ENCODE measurements around the gene SLK.

SLK gene

GRCh38 chr10:103986360-103986759 is 19.4 kb downstream of the SLK start:
- Mint-ChIP-seq H3K36me3 (ENCODE audit: low read depth) (peaks cover 6% of the 10 kb centered on the region), H3K27me3 (ENCODE audit: low read depth) (no peaks in the 10 kb centered on the region), H3K9me3 (no peaks in the 10 kb centered on the region), H3K4me3 (no peak overlapping the region), H3K4me1 (ENCODE audit: low read depth) (peaks cover 49% of the 10 kb centered on the region), H3K27ac (no peak overlapping the region)
- DNase-seq (ENCODE audit: low spot score): no peak

- H3K9me3 Mint-ChIP-seq: no peaks in the 10 kb centered on the region
- DNase-seq (ENCODE audit: low spot score): no peak
- no peak overlapping the region for H3K27ac Mint-ChIP-seq
- H3K36me3 Mint-ChIP-seq (ENCODE audit: low read depth): peaks cover 17% of the 10 kb centered on the region
- no peak overlapping the region for H3K4me3 Mint-ChIP-seq
- no peaks in the 10 kb centered on the region for H3K27me3 Mint-ChIP-seq (ENCODE audit: low read depth)
- H3K4me1 Mint-ChIP-seq (ENCODE audit: low read depth): peaks cover 25% of the 10 kb centered on the region
Measured at GRCh38 chr10:103990121-103990520, 23.2 kb downstream of the SLK start.

- no peak for DNase-seq (ENCODE audit: low spot score)
- H3K27ac Mint-ChIP-seq: no peak overlapping the region
- H3K9me3 Mint-ChIP-seq: no peaks in the 10 kb centered on the region
- H3K4me1 Mint-ChIP-seq (ENCODE audit: low read depth): peaks cover 25% of the 10 kb centered on the region
- no peak overlapping the region for H3K4me3 Mint-ChIP-seq
- no peaks in the 10 kb centered on the region for H3K27me3 Mint-ChIP-seq (ENCODE audit: low read depth)
- peaks cover 18% of the 10 kb centered on the region for H3K36me3 Mint-ChIP-seq (ENCODE audit: low read depth)
Measured at GRCh38 chr10:103990531-103990930, 23.6 kb downstream of the SLK start.

- H3K4me1 Mint-ChIP-seq (ENCODE audit: low read depth): peaks cover 23% of the 10 kb centered on the region
- H3K9me3 Mint-ChIP-seq: no peaks in the 10 kb centered on the region
- peaks cover 20% of the 10 kb centered on the region for H3K36me3 Mint-ChIP-seq (ENCODE audit: low read depth)
- no peak overlapping the region for H3K27ac Mint-ChIP-seq
- DNase-seq (ENCODE audit: low spot score): no peak
- H3K4me3 Mint-ChIP-seq: no peak overlapping the region
- H3K27me3 Mint-ChIP-seq (ENCODE audit: low read depth): no peaks in the 10 kb centered on the region
Measured at GRCh38 chr10:103991393-103992128, 24.6 kb downstream of the SLK start.

- no peaks in the 10 kb centered on the region for H3K27me3 Mint-ChIP-seq (ENCODE audit: low read depth)
- H3K36me3 Mint-ChIP-seq (ENCODE audit: low read depth): peaks cover 41% of the 10 kb centered on the region
- no peaks in the 10 kb centered on the region for H3K9me3 Mint-ChIP-seq
- H3K4me3 Mint-ChIP-seq: no peak overlapping the region
- DNase-seq (ENCODE audit: low spot score): no peak
- no peak overlapping the region for H3K27ac Mint-ChIP-seq
- H3K4me1 Mint-ChIP-seq (ENCODE audit: low read depth): peaks cover 12% of the 10 kb centered on the region
Measured at GRCh38 chr10:103995134-103995533, 28.2 kb downstream of the SLK start.

- Mint-ChIP-seq H3K27ac (no peak overlapping the region), H3K4me1 (ENCODE audit: low read depth) (peaks cover 16% of the 10 kb centered on the region), H3K9me3 (no peaks in the 10 kb centered on the region), H3K4me3 (no peak overlapping the region), H3K36me3 (ENCODE audit: low read depth) (peaks cover 59% of the 10 kb centered on the region), H3K27me3 (ENCODE audit: low read depth) (no peaks in the 10 kb centered on the region)
- no peak for DNase-seq (ENCODE audit: low spot score)
Measured at GRCh38 chr10:103998805-103999204, 31.9 kb downstream of the SLK start.

GRCh38 chr10:104002911-104003310 is 36.0 kb downstream of the SLK start:
- no peak for DNase-seq (ENCODE audit: low spot score)
- no peaks in the 10 kb centered on the region for H3K9me3 Mint-ChIP-seq
- peaks cover 49% of the 10 kb centered on the region for H3K36me3 Mint-ChIP-seq (ENCODE audit: low read depth)
- H3K4me1 Mint-ChIP-seq (ENCODE audit: low read depth): peaks cover 5% of the 10 kb centered on the region
- no peak overlapping the region for H3K27ac Mint-ChIP-seq
- H3K4me3 Mint-ChIP-seq: no peak overlapping the region
- no peaks in the 10 kb centered on the region for H3K27me3 Mint-ChIP-seq (ENCODE audit: low read depth)

GRCh38 chr10:104005172-104005863 is 38.4 kb downstream of the SLK start:
- no peaks in the 10 kb centered on the region for H3K9me3 Mint-ChIP-seq
- no peaks in the 10 kb centered on the region for H3K27me3 Mint-ChIP-seq (ENCODE audit: low read depth)
- no peak overlapping the region for H3K4me3 Mint-ChIP-seq
- no peak overlapping the region for H3K27ac Mint-ChIP-seq
- H3K36me3 Mint-ChIP-seq (ENCODE audit: low read depth): peaks cover 45% of the 10 kb centered on the region
- no peak for DNase-seq (ENCODE audit: low spot score)
- peaks cover 5% of the 10 kb centered on the region for H3K4me1 Mint-ChIP-seq (ENCODE audit: low read depth)

GRCh38 chr10:104011904-104012303 is 45.0 kb downstream of the SLK start:
- DNase-seq (ENCODE audit: low spot score): no peak
- H3K27me3 Mint-ChIP-seq (ENCODE audit: low read depth): no peaks in the 10 kb centered on the region
- no peaks in the 10 kb centered on the region for H3K9me3 Mint-ChIP-seq
- peaks cover 23% of the 10 kb centered on the region for H3K36me3 Mint-ChIP-seq (ENCODE audit: low read depth)
- H3K4me1 Mint-ChIP-seq (ENCODE audit: low read depth): peaks cover 3% of the 10 kb centered on the region
- no peak overlapping the region for H3K27ac Mint-ChIP-seq
- no peak overlapping the region for H3K4me3 Mint-ChIP-seq

- Mint-ChIP-seq H3K27ac (no peak overlapping the region), H3K4me3 (no peak overlapping the region)
Measured at GRCh38 chr10:104013489-104013888, 46.5 kb downstream of the SLK start.

GRCh38 chr10:104014176-104014575 is 47.2 kb downstream of the SLK start:
- no peak overlapping the region for H3K4me3 Mint-ChIP-seq

More at GRCh38 chr10:104013489-104013888, 46.5 kb downstream of the SLK start:
- DNase-seq (ENCODE audit: low spot score): no peak
- peaks cover 6% of the 10 kb centered on the region for H3K4me1 Mint-ChIP-seq (ENCODE audit: low read depth)
- H3K27me3 Mint-ChIP-seq (ENCODE audit: low read depth): no peaks in the 10 kb centered on the region
- no peaks in the 10 kb centered on the region for H3K9me3 Mint-ChIP-seq
- peaks cover 26% of the 10 kb centered on the region for H3K36me3 Mint-ChIP-seq (ENCODE audit: low read depth)

GRCh38 chr10:104016661-104017060 is 49.7 kb downstream of the SLK start:
- Mint-ChIP-seq H3K27ac (no peak overlapping the region), H3K9me3 (no peaks in the 10 kb centered on the region), H3K4me3 (no peak overlapping the region), H3K36me3 (ENCODE audit: low read depth) (peaks cover 45% of the 10 kb centered on the region), H3K4me1 (ENCODE audit: low read depth) (peaks cover 12% of the 10 kb centered on the region), H3K27me3 (ENCODE audit: low read depth) (no peaks in the 10 kb centered on the region)
- no peak for DNase-seq (ENCODE audit: low spot score)

More at GRCh38 chr10:104014176-104014575, 47.2 kb downstream of the SLK start:
- peaks cover 6% of the 10 kb centered on the region for H3K4me1 Mint-ChIP-seq (ENCODE audit: low read depth)
- peaks cover 28% of the 10 kb centered on the region for H3K36me3 Mint-ChIP-seq (ENCODE audit: low read depth)
- no peaks in the 10 kb centered on the region for H3K27me3 Mint-ChIP-seq (ENCODE audit: low read depth)
- DNase-seq (ENCODE audit: low spot score): no peak
- H3K27ac Mint-ChIP-seq: no peak overlapping the region
- H3K9me3 Mint-ChIP-seq: no peaks in the 10 kb centered on the region

- H3K36me3 Mint-ChIP-seq (ENCODE audit: low read depth): peaks cover 51% of the 10 kb centered on the region
- H3K27ac Mint-ChIP-seq: no peak overlapping the region
- H3K4me3 Mint-ChIP-seq: no peak overlapping the region
- DNase-seq (ENCODE audit: low spot score): no peak
- H3K27me3 Mint-ChIP-seq (ENCODE audit: low read depth): no peaks in the 10 kb centered on the region
- peaks cover 14% of the 10 kb centered on the region for H3K4me1 Mint-ChIP-seq (ENCODE audit: low read depth)
- H3K9me3 Mint-ChIP-seq: no peaks in the 10 kb centered on the region
Measured at GRCh38 chr10:104018471-104018870, 51.5 kb downstream of the SLK start.

- peaks cover 60% of the 10 kb centered on the region for H3K36me3 Mint-ChIP-seq (ENCODE audit: low read depth)
- no peak overlapping the region for H3K27ac Mint-ChIP-seq
- H3K4me1 Mint-ChIP-seq (ENCODE audit: low read depth): peaks cover 14% of the 10 kb centered on the region
- no peak for DNase-seq (ENCODE audit: low spot score)
- no peak overlapping the region for H3K4me3 Mint-ChIP-seq
- H3K9me3 Mint-ChIP-seq: no peaks in the 10 kb centered on the region
- no peaks in the 10 kb centered on the region for H3K27me3 Mint-ChIP-seq (ENCODE audit: low read depth)
Measured at GRCh38 chr10:104020020-104020419, 53.1 kb downstream of the SLK start.
